Gastrocnemius medialis (tissue), 4 donors: Measurements from ENCODE around the gene DNAAF5.

Experiments
- POLR2A ChIP-seq, 2 donors: fragments of 450-650 bp; IDR thresholded peaks; one replicate each; pipeline ENCODE4 v1.6.1; 2017; ENCODE audit warnings: antibody characterized with exemption in 2 of 2, mild to moderate bottlenecking in 2 of 2, moderate library complexity in 2 of 2
- TF ChIP-seq, protein P1 (sequence below), 5 experiments: fragments of 450-650 bp in 3 of 5; fragments of 200-600 bp in 2 of 5; sonication (generic) in 2 of 5; IDR thresholded peaks in 4 of 5; conservative IDR thresholded peaks in 1 of 5; 1 replicate in 4 of 5; 2 replicates in 1 of 5; pipeline ENCODE4 v1.5.1; 2016 to 2019; ENCODE audit warnings: antibody characterized with exemption in 5 of 5, mild to moderate bottlenecking in 3 of 5, moderate library complexity in 3 of 5

DNA sequence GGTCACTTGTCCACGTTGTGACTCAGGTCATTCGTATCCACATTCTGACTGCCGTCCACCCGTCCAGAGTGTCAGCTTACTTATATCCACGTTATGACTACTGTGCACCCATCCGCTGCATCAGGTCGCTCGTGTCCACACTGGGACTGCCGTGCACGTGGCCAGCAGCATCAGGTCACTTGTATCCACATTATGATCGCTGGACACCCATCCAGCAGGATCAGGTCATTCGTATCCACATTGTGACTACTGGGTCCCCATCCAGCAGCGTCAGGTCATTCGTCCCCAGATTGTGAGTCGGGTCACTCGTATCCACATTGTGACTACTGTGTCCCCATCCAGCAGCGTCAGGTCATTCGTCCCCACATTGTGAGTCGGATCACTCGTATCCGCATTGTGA is 58.5 kb downstream of the DNAAF5 start:
- TF ChIP-seq, protein P1, sequence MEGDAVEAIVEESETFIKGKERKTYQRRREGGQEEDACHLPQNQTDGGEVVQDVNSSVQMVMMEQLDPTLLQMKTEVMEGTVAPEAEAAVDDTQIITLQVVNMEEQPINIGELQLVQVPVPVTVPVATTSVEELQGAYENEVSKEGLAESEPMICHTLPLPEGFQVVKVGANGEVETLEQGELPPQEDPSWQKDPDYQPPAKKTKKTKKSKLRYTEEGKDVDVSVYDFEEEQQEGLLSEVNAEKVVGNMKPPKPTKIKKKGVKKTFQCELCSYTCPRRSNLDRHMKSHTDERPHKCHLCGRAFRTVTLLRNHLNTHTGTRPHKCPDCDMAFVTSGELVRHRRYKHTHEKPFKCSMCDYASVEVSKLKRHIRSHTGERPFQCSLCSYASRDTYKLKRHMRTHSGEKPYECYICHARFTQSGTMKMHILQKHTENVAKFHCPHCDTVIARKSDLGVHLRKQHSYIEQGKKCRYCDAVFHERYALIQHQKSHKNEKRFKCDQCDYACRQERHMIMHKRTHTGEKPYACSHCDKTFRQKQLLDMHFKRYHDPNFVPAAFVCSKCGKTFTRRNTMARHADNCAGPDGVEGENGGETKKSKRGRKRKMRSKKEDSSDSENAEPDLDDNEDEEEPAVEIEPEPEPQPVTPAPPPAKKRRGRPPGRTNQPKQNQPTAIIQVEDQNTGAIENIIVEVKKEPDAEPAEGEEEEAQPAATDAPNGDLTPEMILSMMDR (IDR thresholded peaks at IDR 0.05 in 4 of 5, conservative IDR thresholded peaks at IDR 0.05 in 1 of 5) = no peak
- TF ChIP-seq POLR2A (IDR thresholded peaks at IDR 0.05) = no peak
